ENCODE data around the gene MINAR1.
"Not testable (repeated sequence)": the region's sequence is repeated elsewhere in the genome, so short reads cannot be mapped to it uniquely, and the experiment has no call there.

The MINAR1 gene, protein sequence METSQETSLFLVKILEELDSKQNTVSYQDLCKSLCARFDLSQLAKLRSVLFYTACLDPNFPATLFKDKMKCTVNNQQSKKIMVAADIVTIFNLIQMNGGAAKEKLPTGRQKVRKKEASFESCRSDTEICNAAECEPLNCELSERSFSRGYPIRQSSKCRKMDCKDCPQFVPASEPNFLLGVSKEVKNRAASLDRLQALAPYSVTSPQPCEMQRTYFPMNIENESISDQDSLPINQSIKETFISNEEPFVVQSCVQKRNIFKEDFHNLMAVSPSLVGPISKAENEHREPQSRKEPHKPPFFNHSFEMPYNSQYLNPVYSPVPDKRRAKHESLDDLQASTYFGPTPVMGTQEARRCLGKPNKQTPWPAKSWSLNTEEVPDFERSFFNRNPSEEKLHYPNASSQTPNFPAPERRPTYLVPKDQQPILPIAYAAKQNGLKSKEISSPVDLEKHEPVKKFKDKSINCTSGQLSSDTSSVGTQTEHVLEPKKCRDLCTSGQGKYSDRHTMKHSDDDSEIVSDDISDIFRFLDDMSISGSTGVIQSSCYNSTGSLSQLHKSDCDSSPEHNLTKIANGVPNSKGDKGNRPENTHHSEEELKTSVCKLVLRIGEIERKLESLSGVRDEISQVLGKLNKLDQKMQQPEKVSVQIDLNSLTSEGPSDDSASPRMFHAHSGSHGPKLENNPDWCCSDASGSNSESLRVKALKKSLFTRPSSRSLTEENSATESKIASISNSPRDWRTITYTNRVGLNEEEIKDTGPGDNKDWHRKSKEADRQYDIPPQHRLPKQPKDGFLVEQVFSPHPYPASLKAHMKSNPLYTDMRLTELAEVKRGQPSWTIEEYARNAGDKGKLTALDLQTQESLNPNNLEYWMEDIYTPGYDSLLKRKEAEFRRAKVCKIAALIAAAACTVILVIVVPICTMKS

DNA sequence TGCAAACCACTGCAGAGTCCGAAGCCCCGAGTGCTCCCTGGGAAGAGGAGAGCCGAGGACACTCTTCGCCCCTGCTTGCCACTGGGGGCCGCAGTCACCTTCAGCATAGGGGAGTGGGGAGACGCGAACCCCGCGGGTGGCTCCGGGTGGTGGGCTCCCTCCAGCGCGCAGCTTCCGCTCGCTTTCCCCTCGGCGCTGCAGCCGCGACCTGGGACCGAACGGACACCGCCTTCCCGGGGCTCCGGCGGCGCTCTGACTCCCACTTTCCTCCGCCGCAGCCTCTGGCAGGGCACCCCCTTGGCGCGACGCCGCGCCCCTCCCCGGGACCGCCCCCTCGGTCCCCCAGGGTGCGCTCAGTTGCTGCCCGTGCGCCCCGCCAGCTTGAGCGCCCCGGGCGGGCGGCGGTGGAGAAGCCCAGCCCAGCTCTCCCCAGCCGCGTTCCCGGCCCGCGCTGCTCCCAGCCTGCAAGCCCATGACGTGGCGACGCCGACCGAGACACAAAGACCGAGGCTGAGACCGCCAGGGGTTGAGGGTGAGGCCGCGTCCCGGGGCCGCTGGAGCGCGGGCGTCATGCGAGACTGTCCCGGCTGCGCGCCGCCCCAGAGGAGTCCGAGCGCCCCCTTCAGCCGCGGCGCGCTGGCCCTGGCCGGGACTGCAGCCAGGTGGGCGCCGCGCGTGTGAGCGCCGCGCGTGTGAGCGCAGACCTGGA lies at the start of gene MINAR1:
Gene MINAR1, plus strand, starts transcription at position 701 of the 709 bp plus-strand sequence. CDS start 23,812 bp downstream, outside the sequence.
- no peak for DNase-seq

DNA sequence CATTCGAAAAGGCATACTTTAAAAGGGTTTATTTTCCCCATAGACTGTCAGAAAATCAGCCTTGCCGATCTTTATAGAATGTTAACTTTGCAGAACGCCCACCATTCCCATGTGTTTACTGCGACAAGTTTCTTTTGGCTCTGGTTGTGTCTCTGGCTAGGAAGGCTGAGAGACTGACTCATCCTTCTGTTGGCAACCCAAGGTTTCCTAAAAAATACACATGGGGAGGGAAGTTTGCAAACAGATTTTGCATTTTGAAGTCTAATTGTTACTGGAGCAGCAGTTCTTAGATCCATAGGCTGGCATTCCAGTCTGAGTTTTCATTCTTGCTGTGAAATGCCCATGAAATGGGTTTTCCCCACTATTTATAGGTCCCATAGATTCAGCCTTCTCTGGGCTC lies 37.9 kb upstream of the MINAR1 start:
- no peak for DNase-seq

DNA sequence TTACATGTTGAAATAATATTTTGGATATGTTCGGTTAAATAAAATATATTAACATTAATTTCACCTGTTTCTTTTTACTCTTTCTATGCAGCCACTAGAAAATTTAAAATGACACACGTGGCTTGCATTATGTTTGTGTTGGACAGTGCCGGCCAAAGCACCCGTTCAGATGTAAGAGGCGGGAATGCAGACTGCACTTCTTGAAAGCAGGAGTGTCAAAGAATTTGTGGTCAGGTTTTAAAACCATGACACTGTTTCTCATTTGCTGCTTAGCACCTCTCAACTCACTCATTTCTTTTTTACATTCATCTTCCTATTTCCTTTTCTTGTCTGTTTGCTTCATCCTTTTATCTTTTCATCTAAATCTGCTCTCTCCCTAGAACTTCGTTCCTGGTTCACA lies 35.3 kb upstream of the MINAR1 start:
- DNase-seq: no peak

DNA sequence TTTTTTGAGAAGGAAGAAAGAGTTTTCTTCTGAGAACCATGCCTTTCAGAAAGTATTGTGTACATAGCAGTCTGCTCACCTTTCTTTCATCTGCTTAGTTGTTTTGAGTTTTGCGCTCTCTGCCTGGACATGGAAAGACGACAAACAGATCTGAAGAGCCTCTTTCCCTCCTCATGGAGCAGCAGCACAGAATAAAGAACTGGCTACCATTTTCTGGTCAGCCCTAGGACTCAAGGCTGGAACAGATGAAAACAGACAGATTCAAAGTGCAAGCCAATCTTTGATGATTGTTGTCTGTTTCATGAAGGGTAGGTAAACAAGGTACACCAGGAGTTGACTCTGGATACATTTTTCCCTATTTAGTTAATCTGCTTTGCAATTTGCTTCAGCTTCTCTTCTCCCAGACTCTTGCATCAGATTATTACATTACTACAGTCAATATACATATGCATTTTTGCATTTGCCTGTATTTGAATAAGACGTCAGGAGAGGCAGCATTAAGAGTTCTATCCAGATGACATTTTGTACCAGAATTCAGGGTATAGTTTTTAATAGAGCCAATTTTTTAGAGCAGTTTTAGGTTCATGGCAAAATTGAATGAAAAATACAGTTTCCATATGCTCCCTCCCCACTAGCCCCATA lies 34.7 kb upstream of the MINAR1 start:
- no peak for DNase-seq

DNA sequence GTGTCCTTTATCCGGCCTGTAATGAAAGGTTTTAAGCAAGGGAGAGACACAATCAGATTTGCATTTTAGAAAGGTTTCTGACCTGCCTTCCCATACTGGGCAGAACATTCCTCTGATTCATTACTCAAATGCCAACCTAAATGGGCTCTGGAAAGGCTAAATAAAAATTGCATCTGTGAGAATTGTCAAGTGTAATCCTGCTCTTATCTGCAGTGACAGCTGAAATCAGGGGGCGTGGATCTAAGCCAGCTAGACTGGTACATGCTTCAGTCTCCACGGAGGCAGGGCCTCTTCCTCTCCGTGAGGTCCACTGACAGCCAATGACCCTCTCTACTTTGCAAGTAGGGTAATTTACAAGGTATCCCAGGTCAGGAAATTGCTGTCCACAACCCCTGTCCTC lies 32.5 kb upstream of the MINAR1 start:
- DNase-seq: no peak

DNA sequence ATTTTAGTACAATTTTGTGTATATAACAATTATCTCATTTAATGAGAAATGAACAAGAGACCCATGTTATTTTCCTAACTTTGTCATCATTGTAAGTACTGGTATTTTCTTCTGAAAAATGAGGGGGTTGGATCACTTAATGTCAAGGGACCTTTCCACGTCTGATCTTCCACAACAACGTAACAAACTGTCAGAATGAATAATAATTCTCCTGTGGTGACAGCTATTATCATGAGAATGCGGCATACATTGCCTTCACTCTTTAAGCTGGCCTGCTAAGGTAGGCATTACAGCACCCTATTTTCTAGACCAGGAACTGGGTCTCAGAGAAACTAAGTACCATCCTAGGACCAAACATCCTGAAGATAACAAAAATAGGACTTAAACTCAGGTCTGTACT lies 31.5 kb upstream of the MINAR1 start:
- no peak for DNase-seq

DNA sequence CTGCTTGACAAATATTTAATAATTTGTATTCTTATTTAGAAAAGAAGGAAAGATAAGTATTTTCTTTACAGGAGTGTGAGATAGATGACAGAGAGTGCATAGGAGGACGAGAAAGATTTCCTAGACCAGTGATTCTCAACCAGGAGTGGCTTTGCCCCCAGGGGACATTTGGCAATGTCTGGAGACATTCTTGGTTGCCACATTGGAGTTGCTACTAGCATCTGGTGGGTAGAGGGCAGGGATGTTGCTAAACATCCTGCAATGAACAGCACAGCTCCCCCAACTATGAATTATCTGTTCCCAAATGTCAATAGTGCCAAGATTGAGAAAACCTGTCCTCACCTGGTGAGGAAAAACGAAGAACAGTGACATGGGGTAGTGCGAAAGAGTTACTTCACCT lies 30.8 kb upstream of the MINAR1 start:
- DNase-seq: no peak

DNA sequence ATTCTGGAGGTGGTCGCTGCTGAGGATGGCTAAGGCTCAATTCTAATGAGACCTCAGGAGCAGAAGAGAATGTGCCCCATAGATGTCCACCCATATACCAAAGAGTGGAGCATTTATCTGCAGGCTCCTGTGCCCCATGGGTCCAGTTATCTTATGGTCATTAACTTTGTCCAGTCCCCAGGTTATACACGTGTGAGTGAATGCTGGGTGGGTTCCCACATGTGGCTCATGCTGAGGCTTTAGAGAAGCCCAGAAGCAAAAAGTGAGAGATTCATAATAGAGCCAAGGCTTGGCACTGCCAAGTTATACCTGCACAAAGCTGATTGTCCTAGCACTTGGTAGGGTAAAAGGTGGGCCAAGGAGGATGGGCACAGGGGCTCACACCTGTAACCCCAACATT lies 30.0 kb upstream of the MINAR1 start:
- no peak for DNase-seq

DNA sequence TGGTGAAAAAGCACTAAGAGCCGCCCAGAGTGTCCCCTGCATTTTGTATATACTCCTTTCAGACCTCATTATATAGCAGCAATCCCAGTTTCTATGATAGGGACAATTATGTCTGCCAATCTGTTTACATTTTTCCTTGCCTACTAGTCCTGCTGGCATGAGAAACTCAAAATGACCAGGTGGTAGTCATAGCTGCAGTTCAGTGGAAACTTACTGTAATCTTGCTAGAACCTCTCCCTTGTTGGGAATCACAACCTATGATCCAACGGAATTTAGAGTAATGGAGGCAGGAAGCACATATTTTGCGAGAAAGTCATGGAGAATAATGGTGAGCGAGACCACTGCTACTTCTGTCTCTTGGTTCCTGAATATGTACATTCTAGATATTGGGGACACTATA lies 28.6 kb upstream of the MINAR1 start:
- DNase-seq: no peak

DNA sequence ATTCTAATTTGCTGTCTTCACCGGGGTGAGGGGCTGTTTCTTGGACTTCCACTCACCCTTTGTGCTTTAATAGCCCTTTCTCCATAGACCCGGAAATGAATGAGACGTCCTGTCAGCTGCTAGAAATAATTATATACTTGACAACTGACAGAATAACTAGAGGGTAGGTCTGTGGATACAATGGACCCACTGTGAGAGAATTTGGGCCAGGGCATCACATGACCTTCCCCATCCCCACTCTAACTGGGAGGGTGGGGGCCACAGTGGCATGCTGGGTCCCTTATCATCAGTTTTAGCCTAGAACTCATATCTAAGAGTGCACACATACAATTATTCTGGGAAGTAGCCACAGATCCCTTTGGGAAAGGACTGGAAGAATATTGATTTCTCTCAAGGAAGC lies 25.9 kb upstream of the MINAR1 start:
- no peak for DNase-seq

DNA sequence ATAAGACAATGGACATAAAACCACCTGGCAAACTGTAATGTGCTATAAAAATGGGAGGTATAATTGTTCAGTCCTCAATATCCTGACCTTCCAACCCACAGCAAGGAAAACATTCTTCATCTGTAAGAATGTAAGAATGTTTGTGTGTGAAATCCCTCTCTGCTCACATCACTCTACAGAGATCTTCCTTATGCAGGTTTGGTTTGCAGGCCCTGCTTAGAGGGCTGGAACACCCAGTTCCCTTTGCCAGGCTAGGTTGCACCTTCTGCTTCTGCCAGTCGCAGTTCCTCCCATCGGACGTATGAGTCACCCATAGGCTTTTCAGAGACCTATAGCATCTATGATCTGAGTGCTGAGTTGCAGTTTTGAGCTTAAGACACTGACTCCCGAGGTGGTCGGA lies 24.1 kb upstream of the MINAR1 start:
- no peak for DNase-seq

DNA sequence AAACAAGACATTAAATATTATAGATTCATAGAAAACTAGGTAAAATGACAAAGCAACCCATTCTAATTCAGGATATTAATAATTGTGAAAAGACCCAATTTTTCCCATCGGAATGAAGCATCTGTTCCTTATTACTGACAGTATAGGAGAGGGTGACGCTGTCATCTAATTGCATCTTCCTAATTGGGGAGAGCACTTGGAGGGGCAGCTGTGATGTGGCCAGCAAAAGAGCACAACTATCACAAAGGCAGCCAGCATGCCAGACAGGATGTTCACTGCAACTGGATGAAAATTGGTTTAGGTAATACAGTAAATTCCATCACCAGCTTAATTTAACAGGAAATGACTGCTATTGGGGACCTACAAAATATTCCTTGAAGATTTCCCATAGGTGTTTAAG lies 21.9 kb upstream of the MINAR1 start:
- DNase-seq: no peak

DNA sequence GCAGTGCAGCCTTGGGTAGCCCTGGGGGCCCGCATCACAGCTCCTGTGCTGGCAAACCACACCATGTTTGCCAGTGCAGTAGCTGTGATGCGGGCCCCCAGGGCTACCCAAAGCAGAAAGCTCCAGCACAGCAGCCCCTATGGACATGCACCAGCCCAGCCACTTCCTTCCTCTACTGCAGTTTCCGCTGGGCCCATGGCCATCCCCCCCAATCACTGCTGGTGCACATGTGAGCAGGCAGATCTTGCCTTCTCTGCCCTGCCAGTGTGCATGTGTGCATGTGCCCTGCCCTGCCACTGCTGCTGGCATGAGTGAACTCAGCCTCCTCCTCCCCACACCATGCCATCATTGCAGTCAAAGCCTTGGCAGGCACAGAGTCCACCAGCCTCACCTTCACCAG lies 20.1 kb upstream of the MINAR1 start:
- no peak for DNase-seq

DNA sequence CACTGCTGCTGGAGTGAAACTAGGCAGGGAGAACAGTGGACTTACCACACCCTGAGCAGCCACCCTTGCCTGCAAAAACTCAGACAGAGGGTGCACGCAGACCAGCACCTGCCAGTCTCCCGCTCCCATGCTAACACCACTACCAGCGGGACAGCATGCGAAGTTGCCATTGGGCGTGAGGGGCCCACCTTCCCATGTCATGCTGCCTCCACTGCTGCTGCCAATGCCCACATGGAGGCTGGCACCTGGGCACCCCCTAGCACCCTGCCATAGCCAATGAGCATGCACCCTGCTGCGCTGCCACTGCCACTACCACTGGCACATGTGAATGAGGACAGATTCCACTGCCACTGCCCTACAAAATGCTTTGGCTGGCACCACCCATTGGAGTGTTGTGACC lies 19.7 kb upstream of the MINAR1 start:
- no peak for DNase-seq

DNA sequence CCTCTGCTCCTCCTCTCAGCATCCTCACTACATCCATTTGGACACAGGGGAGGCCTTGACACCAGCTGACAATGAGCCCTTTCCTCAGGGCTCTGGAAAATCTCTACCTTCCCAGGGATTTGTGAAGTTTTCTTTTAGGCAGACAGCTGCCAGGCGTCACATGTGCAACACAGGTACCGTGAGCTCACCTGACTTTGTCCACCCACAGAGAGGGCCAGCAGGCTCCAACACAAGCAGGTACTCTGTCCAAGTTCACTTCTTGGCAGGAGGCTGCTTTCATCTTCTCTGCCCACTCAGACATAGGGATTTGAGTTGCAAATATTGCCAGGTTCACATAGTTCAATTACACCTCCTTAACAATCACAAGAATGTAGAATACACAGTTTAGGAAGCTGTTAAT lies 15.3 kb upstream of the MINAR1 start:
- DNase-seq: no peak

DNA sequence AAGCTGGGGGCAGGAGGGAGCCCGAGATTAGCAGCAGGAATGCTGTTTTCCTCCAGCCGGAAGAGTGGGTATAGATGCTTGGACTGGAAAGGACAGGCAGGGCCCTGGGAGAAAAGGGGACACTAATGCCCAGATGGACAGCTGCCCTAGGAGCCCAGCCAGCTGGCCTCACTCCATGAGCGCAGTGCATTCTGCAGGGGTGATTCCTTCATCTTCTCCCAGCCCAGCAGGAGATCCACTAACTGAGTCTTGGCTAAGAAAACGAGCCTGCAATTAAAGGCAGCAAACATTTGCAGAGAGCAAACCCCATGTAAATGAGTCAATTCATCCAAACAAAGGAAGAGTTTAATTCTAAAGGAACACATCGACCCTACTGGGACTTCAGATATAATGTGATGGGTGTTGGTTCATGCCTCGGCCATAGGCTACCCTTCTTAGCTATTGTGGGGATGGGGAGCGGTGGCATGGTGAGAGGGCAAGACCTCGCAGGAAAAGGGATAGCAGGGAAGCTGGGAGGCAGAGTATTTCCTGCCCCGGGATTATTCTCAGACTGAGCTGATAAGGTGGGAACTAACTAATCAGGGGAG lies 13.3 kb upstream of the MINAR1 start:
- DNase-seq: no peak

DNA sequence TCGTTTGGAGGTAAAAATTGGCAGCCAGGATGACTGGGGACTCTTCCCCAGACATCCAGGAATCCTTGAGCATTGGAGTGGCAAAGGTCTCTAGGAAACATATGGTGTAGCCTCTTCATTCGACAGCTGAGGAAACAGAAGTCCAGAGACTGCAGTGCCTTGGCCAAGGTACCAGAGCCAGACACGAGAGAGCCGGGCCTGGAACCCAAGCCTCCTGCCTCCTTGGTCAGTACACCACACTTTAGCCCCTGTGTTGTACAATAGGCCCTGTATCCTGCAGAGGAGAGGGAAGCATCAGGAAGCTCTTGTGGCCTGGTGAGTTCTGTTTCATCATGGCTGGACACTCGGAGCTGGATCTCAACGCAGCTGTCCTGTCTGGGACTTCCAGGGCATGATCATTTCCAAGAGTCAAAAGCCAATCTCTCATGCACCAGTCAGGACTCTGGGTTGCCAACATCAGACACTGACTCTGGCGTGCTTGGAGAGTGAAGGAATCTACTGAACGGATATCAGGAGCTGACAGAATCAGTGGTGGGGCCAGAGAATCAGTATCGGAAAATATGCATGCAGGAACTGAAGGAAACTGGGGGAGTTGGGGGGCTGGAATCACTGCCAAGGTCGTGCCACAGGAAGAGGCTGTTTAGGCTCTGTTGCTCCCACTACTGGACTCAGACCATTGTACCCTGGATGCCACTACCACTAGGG lies 6.4 kb upstream of the MINAR1 start:
- DNase-seq: no peak

DNA sequence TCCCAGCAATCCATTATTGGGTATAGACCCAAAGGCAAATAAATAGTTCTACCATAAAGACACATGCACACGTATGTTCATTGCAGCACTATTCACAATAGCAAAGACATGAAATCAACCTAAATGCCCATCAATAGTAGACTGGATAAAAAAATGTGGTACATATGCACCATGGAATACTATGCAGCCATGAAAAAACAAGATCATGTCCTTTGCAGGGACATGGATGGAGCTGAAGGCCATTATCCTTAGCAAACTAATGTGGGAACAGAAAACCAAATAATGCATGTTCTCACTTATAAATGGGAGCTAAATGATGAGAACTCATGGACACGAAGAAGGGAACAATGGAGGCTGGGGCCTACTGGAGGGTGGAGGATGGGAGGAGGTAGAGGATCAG lies 5.2 kb upstream of the MINAR1 start:
- DNase-seq: not testable (repeated sequence)

DNA sequence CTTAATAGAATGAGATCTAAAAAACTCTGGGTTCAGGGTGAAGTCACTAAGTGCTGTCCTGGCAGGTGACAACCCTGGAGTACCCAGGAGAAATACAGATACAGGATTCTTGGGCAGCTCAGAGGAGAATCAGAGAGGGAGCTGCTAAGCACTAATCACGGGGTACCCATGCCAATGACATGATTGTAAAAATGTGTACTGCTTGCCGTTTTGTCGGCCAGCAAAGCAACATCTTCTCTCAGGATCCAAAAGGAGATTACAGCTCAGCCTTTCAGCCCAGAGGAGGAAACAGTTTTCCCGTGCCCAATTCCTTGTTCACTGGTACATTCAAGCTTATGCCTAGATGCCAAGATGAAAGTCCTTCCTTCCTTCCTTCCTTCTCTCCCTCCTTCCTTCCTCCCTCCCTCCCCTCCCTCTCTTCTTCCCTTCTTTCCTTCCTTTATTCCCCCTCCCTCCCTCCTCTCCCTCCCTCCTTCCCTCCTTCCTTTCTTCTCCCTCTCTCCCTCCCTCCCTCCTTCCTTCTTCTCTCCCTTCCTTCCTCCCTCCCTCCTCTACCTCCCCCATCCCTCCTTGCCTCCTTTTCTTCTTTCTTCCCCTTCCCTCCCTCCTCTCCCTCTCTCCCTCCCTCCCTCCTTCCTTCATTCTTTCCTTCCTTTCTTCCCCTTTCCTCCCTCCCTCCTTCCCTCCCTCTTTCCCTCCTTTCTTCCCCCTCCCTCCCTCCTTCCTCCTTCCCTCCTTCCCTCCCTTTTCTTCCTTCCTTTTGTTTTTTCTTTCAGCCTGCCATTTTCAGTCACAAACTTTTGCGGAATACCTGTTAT lies 4.1 kb upstream of the MINAR1 start:
- DNase-seq: no peak

DNA sequence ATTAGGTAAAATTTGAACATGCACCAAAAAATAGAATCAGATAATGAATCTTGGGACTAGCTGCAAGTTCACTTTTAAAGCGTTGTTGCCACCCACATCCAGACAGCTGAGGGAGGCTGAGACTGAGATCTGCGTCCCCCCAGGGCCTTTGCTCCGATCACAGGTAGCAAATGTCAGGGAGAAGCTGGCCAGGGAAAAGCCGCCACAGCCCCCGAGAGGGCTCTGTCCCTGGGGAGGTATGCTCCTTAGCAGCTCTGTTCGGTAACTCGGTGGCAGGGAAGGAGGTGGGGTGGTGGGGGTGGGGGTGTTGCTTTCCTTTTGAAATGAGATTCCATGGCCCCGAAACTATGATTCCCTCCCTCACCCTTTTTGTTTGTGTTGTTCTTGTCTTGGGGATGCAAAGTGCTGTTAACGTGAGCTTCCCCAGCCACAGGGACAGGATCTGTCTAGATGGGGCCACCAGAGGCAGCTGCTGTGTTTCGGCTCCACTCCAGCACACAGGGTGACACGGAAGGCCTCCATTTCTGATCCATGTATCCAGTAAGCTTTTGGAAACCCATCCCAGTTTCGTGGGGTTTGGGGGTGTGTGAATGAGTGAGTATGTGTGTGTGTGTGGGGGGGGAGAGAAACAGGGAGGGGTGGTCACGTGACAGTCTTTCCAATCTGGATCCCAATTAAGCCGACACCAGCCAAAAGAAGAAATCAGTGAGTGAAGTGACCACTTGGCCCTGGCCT lies 1.1 kb upstream of the MINAR1 start:
- no peak for DNase-seq

Data from CD4-positive, alpha-beta T cell treated with Interleukin-10 for 1 hour (primary cell).